Retinal pigment epithelial cell (primary cell): Measurements from ENCODE around the gene ADGRL3.
A peak's percentile ranks its signal among the peaks of the same experiment; 100 is the strongest.

Experiments
- DNase-seq: peaks from one replicate; pipeline ENCODE4 v3.0.0-alpha.2; 2010; ENCODE audit warnings: low read depth
- H3K4me3 ChIP-seq: 2 replicates; pipeline ENCODE4 v1.5.1; 2011; ENCODE audit warnings: mild to moderate bottlenecking, low read length, control low read depth, moderate library complexity
- TF ChIP-seq, protein P1 (sequence below): conservative IDR thresholded peaks from 2 replicates; pipeline ENCODE4 v1.5.1; 2011; ENCODE audit warnings: low read depth, low read length, control low read depth, inconsistent platforms

The ADGRL3 gene

GRCh38 chr4:61443813-61444510 is 243.8 kb downstream of the ADGRL3 start:
- TF ChIP-seq, protein P1, sequence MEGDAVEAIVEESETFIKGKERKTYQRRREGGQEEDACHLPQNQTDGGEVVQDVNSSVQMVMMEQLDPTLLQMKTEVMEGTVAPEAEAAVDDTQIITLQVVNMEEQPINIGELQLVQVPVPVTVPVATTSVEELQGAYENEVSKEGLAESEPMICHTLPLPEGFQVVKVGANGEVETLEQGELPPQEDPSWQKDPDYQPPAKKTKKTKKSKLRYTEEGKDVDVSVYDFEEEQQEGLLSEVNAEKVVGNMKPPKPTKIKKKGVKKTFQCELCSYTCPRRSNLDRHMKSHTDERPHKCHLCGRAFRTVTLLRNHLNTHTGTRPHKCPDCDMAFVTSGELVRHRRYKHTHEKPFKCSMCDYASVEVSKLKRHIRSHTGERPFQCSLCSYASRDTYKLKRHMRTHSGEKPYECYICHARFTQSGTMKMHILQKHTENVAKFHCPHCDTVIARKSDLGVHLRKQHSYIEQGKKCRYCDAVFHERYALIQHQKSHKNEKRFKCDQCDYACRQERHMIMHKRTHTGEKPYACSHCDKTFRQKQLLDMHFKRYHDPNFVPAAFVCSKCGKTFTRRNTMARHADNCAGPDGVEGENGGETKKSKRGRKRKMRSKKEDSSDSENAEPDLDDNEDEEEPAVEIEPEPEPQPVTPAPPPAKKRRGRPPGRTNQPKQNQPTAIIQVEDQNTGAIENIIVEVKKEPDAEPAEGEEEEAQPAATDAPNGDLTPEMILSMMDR, result no peak
- H3K4me3 ChIP-seq, result no peak overlapping the region
- DNase-seq, result no peak

DNA sequence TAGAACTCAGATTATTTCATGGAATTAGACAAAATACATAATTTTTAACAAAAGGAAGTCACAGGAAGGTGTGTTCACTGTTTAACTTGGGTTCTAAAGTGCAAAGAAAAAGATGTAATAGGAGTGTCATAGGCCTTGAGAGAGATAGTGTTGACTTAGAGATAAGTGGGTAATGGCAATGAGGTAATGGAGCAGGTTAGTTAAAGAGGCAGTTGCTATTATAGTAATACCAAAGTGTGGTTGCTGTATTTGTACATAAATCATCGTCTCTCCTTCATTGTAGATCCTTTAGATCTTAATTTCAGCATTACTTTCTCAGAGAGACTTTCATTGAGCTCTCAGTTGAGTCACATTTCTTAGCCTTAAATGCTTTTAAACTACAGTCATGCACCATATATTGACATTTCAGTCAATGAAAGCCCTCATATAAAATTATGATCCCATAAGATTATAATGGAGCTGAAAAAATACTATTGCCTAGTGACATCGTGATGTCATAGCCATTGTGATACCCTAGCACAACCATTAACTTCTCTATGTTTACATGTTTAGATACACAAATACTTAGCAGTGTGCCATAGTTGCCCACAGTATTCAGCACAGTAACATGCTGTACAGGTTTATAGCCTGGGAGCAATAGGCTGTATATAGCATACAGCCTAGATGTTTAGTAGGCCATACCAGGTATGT is 245.4 kb downstream of the ADGRL3 start:
- DNase-seq, result no peak
- no peak overlapping the region for H3K4me3 ChIP-seq
- TF ChIP-seq, protein P1, result no peak

DNA sequence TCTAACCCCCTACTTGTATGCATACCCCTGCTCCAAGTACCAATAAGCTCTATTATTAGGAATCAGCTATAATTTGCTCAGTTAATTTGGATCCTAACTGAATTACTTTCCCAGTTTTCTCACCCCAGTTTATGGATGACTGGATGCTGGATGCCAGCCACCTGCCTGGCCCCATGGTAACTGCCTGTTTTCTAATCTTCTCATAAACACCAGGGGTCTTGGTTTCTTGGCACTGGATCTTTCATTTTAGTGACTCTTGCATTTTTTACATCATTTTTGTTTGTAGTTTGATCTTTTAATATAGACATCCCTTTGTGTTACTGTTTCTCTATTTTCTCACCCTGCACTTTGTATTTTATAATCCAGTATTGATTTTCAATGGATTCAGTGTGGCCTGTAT is 246.8 kb downstream of the ADGRL3 start:
- TF ChIP-seq, protein P1, result no peak
- DNase-seq, result no peak
- H3K4me3 ChIP-seq, result no peak overlapping the region

DNA sequence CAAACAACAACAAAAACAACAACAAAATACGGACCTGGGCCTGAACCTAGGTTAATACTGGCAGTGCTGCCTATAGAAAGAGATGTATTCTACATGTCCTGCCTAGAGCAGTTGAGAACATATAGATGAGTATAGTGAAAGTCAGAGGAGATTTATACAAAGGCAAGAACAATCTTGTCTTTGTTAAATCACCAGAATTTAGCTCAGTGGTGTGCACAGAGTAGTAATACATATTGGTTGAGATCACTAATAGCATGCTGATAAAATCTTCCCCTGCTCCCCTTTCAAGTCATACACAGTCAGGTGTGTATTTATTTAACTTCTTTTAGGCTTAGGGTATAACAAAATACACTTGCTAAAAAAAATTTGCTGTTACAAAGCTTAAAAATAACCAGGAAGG is 247.8 kb downstream of the ADGRL3 start:
- H3K4me3 ChIP-seq, result no peak overlapping the region
- no peak for DNase-seq
- TF ChIP-seq, protein P1, result no peak

DNA sequence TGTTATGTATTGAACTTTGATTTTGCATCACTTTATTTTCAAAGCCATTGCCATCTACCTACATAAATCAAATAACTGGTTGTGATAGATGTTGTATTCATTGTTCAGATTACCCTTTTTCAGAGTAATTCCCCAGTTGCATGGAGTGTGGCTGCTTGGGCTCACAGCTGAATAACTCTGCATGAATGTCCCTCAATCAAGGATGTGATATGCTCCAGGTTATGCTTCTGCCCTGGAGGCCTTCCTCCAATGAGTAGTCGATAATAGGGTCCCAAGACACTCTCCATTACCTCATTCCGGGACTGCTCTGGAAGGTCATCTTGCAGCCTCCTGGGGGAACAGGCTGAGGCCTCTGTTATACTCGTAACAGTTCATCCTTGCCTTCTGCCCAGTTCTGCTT is 251.8 kb downstream of the ADGRL3 start:
- DNase-seq, result no peak
- no peak overlapping the region for H3K4me3 ChIP-seq
- TF ChIP-seq, protein P1, result peak; percentile 1

- no peak overlapping the region for H3K4me3 ChIP-seq
- TF ChIP-seq, protein P1, result no peak
- DNase-seq, result no peak
Observed at GRCh38 chr4:61461956-61462355, 261.8 kb downstream of the ADGRL3 start.
